ENCODE measurements around the gene ANKRD34B.

DNA sequence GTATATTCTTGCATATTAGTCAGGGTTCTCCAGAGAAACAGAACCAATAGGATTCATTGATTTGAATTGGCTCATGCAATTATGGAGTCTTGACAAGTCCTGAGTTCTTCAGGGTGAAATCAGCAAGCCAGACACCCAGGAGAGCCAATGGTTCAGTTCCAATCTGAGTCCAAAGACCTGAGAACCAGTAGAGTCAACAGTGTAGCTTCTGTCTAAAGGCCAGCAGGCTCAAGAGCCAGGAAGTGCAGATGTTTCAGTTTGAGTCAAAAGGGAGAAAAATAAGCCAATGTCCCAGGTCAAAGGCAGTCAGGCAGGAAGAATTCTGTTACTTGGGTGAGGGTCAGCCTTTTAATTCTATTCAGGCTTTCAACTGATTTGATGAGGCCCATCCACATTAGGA lies 37.8 kb upstream of the ANKRD34B start:
- TF ChIP-seq YY1 (IDR thresholded peaks at IDR 0.05; ENCODE audit: insufficient read depth, insufficient read length) (no peak), ZNF274 (IDR thresholded peaks at IDR 0.05; ENCODE audit: low read depth, low read length) (no peak)
